ENCODE measurements around the gene FAM229A. TPM values are rescaled to one million over a fixed set of nuclear protein-coding genes. Genes with fewer than 3 reads are reported as not detected.

FAM229A gene
- total RNA-seq, 1 experiment from 2014 or later: 9.4 TPM

DNA sequence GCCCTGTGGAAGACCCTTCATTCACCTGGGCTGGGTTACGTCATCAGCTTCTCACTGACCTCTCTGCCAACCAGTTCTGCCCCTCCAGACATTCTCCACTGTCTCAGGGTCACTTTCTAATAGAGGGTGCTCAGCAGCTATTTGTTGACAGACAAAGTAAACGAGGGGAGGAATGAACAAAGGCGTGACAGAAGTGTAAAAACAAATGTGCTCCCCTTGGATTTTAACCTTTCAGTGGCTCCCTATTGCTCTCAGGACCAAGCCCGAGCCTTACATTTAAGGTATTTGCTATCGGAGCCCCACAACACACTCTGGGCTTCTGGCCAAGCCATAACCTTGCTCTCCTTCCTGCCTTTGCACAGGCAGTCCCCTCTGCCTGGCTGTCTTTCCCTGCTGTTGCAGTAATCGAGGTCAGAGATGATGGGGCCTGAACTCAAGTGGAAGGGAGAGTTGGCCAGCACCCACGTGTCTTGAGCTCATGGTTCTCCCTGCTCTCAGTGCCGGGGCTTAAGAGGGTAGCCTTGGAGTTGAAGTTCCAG lies 16.9 kb downstream of the FAM229A start:
- CTCF ChIA-PET: interaction anchor here (1.5 to 2.0 kb wide), 2 partner anchors 97 to 130 kb away, joined by 5 to 9 read pairs; no protein-coding TSS in a partner anchor
- TF ChIP-seq PRRX2 (CRISPR knock-in tag; IDR thresholded peaks at IDR 0.05) (no peak), EMX1 (CRISPR knock-in tag; IDR thresholded peaks at IDR 0.05) (no peak), NFATC4 (CRISPR knock-in tag; IDR thresholded peaks at IDR 0.05) (no peak), ZNF671 (CRISPR knock-in tag; IDR thresholded peaks at IDR 0.05) (no peak), USF1 (CRISPR knock-in tag; IDR thresholded peaks at IDR 0.05) (no peak), CREM (CRISPR knock-in tag; IDR thresholded peaks at IDR 0.05) (no peak), ATF3 (CRISPR knock-in tag; conservative IDR thresholded peaks at IDR 0.05) (no peak), NFYB (CRISPR knock-in tag; conservative IDR thresholded peaks at IDR 0.05; ENCODE audit: low read depth) (no peak), GTF2I (CRISPR knock-in tag; conservative IDR thresholded peaks at IDR 0.05) (no peak), ZNF416 (CRISPR knock-in tag; IDR thresholded peaks at IDR 0.05) (no peak)
- TF ChIP-seq, protein P1, sequence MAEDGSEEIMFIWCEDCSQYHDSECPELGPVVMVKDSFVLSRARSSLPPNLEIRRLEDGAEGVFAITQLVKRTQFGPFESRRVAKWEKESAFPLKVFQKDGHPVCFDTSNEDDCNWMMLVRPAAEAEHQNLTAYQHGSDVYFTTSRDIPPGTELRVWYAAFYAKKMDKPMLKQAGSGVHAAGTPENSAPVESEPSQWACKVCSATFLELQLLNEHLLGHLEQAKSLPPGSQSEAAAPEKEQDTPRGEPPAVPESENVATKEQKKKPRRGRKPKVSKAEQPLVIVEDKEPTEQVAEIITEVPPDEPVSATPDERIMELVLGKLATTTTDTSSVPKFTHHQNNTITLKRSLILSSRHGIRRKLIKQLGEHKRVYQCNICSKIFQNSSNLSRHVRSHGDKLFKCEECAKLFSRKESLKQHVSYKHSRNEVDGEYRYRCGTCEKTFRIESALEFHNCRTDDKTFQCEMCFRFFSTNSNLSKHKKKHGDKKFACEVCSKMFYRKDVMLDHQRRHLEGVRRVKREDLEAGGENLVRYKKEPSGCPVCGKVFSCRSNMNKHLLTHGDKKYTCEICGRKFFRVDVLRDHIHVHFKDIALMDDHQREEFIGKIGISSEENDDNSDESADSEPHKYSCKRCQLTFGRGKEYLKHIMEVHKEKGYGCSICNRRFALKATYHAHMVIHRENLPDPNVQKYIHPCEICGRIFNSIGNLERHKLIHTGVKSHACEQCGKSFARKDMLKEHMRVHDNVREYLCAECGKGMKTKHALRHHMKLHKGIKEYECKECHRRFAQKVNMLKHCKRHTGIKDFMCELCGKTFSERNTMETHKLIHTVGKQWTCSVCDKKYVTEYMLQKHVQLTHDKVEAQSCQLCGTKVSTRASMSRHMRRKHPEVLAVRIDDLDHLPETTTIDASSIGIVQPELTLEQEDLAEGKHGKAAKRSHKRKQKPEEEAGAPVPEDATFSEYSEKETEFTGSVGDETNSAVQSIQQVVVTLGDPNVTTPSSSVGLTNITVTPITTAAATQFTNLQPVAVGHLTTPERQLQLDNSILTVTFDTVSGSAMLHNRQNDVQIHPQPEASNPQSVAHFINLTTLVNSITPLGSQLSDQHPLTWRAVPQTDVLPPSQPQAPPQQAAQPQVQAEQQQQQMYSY (CRISPR knock-in tag; IDR thresholded peaks at IDR 0.05): no peak
- H3K4me1 Mint-ChIP-seq: 0 out of 2 replicates have a peak, but pooled peaks cover 5% of the 10 kb centered on the region
- ATAC-seq (no peak), DNase-seq (ENCODE audit: low spot score) (no peak)
- peaks cover 5% of the 10 kb centered on the region for H3K36me3 Mint-ChIP-seq
- POLR2A ChIA-PET: interaction anchor here (0.7 to 1.1 kb wide), 2 partner anchors 10 to 116 kb away, joined by 3 to 4 read pairs; partner anchors contain the start of gene MARCKSL1
- H3K27ac Mint-ChIP-seq: peak overlapping the region; percentile 14; the same call in 1 of the 2 replicates
- peaks cover 43% of the 10 kb centered on the region for H3K27me3 Mint-ChIP-seq (ENCODE audit: low read depth)
- peaks cover 5% of the 10 kb centered on the region for H3K9me3 Mint-ChIP-seq
- H3K4me3 Mint-ChIP-seq: no peak overlapping the region

DNA sequence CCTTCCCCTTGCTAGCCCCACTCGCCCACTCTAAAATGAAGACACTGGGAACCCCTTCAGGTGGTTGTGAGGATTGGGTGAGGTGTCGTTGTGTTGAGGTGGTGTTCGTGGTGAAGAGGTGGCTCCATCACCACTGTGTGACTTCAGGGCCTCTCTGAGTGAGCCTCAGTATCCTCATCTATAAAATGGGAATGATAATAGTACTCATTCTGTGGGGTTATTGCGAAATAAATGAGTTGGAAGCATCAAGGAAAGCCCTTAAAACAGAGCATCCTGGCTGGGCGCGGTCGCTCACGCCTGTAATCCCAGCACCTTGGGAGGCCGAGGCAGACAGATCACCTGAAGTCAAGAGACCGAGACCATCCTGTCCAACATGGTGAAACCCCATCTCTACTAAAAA lies 19.6 kb downstream of the FAM229A start:
- Mint-ChIP-seq H3K27ac (no peak overlapping the region), H3K4me3 (no peak overlapping the region), H3K9me3 (no peaks in the 10 kb centered on the region), H3K36me3 (no peaks in the 10 kb centered on the region), H3K4me1 (peaks cover 11% of the 10 kb centered on the region), H3K27me3 (ENCODE audit: low read depth) (peaks cover 27% of the 10 kb centered on the region)
- ChIA-PET CTCF (interaction anchor here (0.9 to 2.2 kb wide), 3 partner anchors 9 to 94 kb away, joined by 3 to 21 read pairs (median 4); no protein-coding TSS in a partner anchor), POLR2A (no interaction called here)
- no peak for TF ChIP-seq TP53 (CRISPR knock-in tag; IDR thresholded peaks at IDR 0.05)
- TF ChIP-seq ATF3 (CRISPR knock-in tag; conservative IDR thresholded peaks at IDR 0.05): no peak
- no peak for TF ChIP-seq ZBTB43 (CRISPR knock-in tag; IDR thresholded peaks at IDR 0.05)
- no peak for TF ChIP-seq CTCF (IDR thresholded peaks at IDR 0.05)
- TF ChIP-seq FOXP1 (CRISPR knock-in tag; IDR thresholded peaks at IDR 0.05; ENCODE audit: borderline replicate concordance): no peak
- no peak for TF ChIP-seq MYBL2 (CRISPR knock-in tag; IDR thresholded peaks at IDR 0.05)
- TF ChIP-seq RORB (CRISPR knock-in tag; IDR thresholded peaks at IDR 0.05): no peak
- no peak for TF ChIP-seq SOX15 (CRISPR knock-in tag; IDR thresholded peaks at IDR 0.05)
- no peak for TF ChIP-seq TEAD1 (CRISPR knock-in tag; IDR thresholded peaks at IDR 0.05)
- no peak for TF ChIP-seq IRF2 (CRISPR knock-in tag; IDR thresholded peaks at IDR 0.05; ENCODE audit: borderline replicate concordance, low read depth)
- TF ChIP-seq, protein P2, sequence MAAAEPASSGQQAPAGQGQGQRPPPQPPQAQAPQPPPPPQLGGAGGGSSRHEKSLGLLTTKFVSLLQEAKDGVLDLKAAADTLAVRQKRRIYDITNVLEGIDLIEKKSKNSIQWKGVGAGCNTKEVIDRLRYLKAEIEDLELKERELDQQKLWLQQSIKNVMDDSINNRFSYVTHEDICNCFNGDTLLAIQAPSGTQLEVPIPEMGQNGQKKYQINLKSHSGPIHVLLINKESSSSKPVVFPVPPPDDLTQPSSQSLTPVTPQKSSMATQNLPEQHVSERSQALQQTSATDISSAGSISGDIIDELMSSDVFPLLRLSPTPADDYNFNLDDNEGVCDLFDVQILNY (CRISPR knock-in tag; IDR thresholded peaks at IDR 0.05): no peak
- no peak for TF ChIP-seq CREB1 (CRISPR knock-in tag; IDR thresholded peaks at IDR 0.05)
- TF ChIP-seq KAT7 (CRISPR knock-in tag; IDR thresholded peaks at IDR 0.05; ENCODE audit: borderline replicate concordance): no peak
- DNase-seq (ENCODE audit: low spot score) (no peak), ATAC-seq (no peak)
